ENCODE results near the gene CNTNAP5. TPM values are rescaled to one million over a fixed set of nuclear protein-coding genes. Genes with fewer than 3 reads are reported as not detected.

The CNTNAP5 gene
- not detected in 2 replicates for total RNA-seq

- H3K4me3 Mint-ChIP-seq (ENCODE audit: low read depth): no peak within 1 kb of the TSS
- H3K27ac Mint-ChIP-seq: no peak within 1 kb of the TSS
- peaks cover 3% of the 10 kb centered on the region for H3K27me3 Mint-ChIP-seq (ENCODE audit: low read depth)
- intact Hi-C loops (cut with micrococcal nuclease): no loop called here
- H3K36me3 Mint-ChIP-seq (ENCODE audit: low read depth): no peaks in the 10 kb centered on the region
- no peak for DNase-seq (ENCODE audit: low spot score)
- H3K4me1 Mint-ChIP-seq (ENCODE audit: low read depth): no peaks in the 10 kb centered on the region
- no peaks in the 10 kb centered on the region for H3K9me3 Mint-ChIP-seq
Observed at GRCh38 chr2:124025171-124025580, at the start of gene CNTNAP5. Gene CNTNAP5 (plus strand): TSS chr2:124025287. CDS start chr2:124025651, 364 bp downstream.

GRCh38 chr2:123976054-123976648, 48.9 kb upstream of the CNTNAP5 start:
- Mint-ChIP-seq H3K27me3 (ENCODE audit: low read depth) (no peaks in the 10 kb centered on the region), H3K27ac (no peak overlapping the region), H3K4me1 (ENCODE audit: low read depth) (no peaks in the 10 kb centered on the region), H3K36me3 (ENCODE audit: low read depth) (no peaks in the 10 kb centered on the region), H3K9me3 (peaks cover 23% of the 10 kb centered on the region), H3K4me3 (ENCODE audit: low read depth) (no peak overlapping the region)
- intact Hi-C loops (cut with micrococcal nuclease): no loop called here
- DNase-seq (ENCODE audit: low spot score): no peak

DNA sequence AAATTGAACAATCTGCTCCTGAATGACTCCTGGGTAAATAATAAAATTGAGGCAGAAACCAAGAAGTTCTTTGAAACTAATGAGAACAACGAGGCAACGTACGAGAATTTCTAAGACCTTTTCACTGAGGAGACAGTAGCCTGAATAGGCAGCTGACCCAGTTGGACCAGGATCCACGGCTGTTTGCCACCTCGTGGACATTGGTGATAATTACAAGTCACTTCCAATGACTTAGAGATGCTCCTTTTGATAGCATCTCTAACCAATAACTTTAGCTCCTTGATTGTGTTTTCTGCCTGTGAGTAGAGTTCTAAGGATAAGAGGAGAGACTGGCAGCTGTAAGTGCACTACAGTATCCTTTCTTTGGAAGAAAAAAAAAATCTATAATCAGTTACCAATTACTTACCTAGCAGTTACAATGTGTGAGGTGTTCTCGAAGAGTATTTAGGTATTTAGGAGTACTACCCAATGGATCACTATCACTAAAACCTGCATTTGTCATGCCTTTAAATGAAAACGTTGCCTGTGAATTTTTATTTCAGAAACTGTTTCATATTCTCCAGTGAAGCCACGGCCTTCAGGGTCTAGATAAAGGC, 31.3 kb upstream of the CNTNAP5 start:
- intact Hi-C loops (cut with micrococcal nuclease): no loop called here
- Mint-ChIP-seq H3K9me3 (peaks cover 4% of the 10 kb centered on the region), H3K4me3 (ENCODE audit: low read depth) (no peak overlapping the region), H3K27me3 (ENCODE audit: low read depth) (no peaks in the 10 kb centered on the region), H3K36me3 (ENCODE audit: low read depth) (no peaks in the 10 kb centered on the region), H3K27ac (no peak overlapping the region), H3K4me1 (ENCODE audit: low read depth) (no peaks in the 10 kb centered on the region)
- no peak for DNase-seq (ENCODE audit: low spot score)

DNA sequence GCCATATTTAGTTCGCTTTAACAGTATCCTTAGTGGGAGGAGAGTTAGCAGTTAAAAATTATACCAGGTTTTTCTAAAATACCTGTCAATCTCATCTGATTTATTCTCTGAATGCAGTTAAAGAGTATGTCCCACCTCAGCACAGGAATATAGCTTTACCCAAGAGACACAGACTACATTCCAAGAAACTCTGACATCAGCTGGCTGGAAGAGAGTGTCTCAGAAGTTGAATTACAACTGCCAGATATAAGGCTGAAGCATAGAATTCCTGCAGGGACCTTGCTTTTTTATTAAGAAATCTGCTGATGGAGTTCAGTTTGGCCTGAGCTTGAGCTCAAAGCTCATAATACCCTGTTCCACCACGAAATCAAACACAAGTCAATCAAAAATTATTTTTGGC, 25.4 kb upstream of the CNTNAP5 start:
- Mint-ChIP-seq H3K9me3 (no peaks in the 10 kb centered on the region), H3K27me3 (ENCODE audit: low read depth) (no peaks in the 10 kb centered on the region), H3K36me3 (ENCODE audit: low read depth) (no peaks in the 10 kb centered on the region), H3K4me3 (ENCODE audit: low read depth) (no peak overlapping the region), H3K27ac (no peak overlapping the region), H3K4me1 (ENCODE audit: low read depth) (no peaks in the 10 kb centered on the region)
- intact Hi-C loops (cut with micrococcal nuclease): no loop called here
- DNase-seq (ENCODE audit: low spot score): no peak

DNA sequence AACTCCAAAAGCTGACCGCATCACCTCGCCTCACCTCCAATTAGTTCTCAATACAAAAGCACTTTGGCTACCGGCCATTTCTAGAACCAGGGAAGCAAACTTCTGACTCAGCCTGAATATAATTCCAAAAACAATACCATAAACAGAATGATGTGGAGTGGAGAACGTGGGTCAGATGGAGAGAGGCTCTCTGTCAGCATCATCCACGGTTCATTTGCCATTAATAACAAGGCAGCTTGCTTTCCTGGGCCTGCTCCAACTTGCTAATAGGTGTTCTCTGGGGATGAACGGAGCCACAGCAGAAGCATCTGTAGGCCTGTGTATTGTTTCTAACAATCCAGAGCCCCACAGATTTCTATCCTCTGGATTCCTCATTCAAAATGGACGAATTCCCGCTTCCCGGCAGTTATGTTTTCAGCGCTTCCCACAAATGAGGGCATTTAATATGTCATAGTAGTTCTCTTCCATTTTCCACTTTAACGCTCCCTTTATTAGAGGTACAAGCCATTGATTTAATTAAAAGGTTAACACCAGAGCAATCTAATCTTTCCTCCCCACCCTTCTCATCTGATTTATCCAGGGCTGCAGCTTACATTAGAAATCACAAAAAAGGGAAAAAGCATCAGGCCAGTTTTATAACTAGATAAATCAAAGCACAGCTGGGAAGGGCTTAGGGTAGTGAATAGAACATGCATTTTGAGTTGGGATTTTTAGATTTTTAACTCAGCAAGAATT, 23.2 kb upstream of the CNTNAP5 start:
- no peaks in the 10 kb centered on the region for H3K4me1 Mint-ChIP-seq (ENCODE audit: low read depth)
- no peak overlapping the region for H3K4me3 Mint-ChIP-seq (ENCODE audit: low read depth)
- H3K27me3 Mint-ChIP-seq (ENCODE audit: low read depth): no peaks in the 10 kb centered on the region
- H3K9me3 Mint-ChIP-seq: no peaks in the 10 kb centered on the region
- no peak overlapping the region for H3K27ac Mint-ChIP-seq
- no peak for DNase-seq (ENCODE audit: low spot score)
- intact Hi-C loops (cut with micrococcal nuclease): no loop called here
- H3K36me3 Mint-ChIP-seq (ENCODE audit: low read depth): no peaks in the 10 kb centered on the region

DNA sequence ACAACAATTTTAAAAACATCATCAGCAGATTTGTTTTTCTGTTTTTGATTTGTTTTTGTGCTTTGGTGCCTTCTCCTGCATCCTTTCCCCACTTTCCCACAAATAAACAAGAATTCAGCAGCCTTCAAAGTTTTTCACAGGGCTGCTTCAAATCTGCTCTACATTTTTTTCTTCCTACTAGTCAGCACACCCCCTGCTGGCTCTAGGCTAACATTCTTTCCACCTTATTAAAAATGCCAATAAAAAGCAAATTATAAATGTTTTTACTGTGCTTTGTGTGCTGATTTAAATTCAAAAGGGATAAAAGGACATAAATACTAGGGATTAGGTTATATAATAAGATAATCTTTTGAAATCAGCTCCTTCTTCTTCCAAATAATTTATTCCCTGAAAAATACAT, 6.2 kb upstream of the CNTNAP5 start:
- intact Hi-C loops (cut with micrococcal nuclease): no loop called here
- no peak for DNase-seq (ENCODE audit: low spot score)

GRCh38 chr2:124024561-124025170, 421 bp upstream of the CNTNAP5 start:
- H3K4me3 Mint-ChIP-seq (ENCODE audit: low read depth): no peak overlapping the region
- H3K27me3 Mint-ChIP-seq (ENCODE audit: low read depth): peaks cover 3% of the 10 kb centered on the region
- H3K27ac Mint-ChIP-seq: no peak overlapping the region
- intact Hi-C loops (cut with micrococcal nuclease): no loop called here
- no peak for DNase-seq (ENCODE audit: low spot score)
- no peaks in the 10 kb centered on the region for H3K9me3 Mint-ChIP-seq
- H3K36me3 Mint-ChIP-seq (ENCODE audit: low read depth): no peaks in the 10 kb centered on the region
- no peaks in the 10 kb centered on the region for H3K4me1 Mint-ChIP-seq (ENCODE audit: low read depth)

More for the DNA sequence above, 6.2 kb upstream of the CNTNAP5 start:
- H3K27ac Mint-ChIP-seq: no peak overlapping the region
- H3K4me3 Mint-ChIP-seq (ENCODE audit: low read depth): no peak overlapping the region
- H3K4me1 Mint-ChIP-seq (ENCODE audit: low read depth): no peaks in the 10 kb centered on the region
- H3K36me3 Mint-ChIP-seq (ENCODE audit: low read depth): no peaks in the 10 kb centered on the region
- no peaks in the 10 kb centered on the region for H3K27me3 Mint-ChIP-seq (ENCODE audit: low read depth)
- H3K9me3 Mint-ChIP-seq: no peaks in the 10 kb centered on the region

DNA sequence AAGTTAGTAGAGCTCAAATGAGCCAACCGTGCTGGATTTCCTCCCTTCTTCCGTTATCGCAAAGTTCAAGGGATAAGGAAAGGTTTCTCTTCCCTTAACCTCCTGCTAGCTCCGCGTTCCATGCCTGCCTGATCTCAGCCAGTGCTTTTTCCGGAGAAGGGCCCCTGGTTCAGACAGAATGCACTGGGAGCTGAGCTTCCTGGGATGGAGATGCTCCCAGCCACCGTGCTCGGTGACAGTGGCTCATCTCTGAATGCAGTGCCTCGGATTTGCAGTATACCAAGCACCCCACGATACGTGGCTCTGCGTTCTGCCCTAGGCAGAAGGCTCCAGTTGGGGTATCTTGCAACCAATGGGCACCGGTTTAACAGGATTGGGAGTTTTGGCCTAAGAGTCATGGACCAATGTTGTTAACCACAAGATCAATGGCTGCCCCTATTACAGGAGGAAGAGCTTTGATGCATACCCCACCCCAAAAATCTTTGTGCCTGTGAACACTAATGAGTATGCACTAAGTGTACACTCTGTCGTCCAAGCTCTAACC, 876 bp downstream of the CNTNAP5 start:
- Mint-ChIP-seq H3K36me3 (ENCODE audit: low read depth) (no peaks in the 10 kb centered on the region), H3K27me3 (ENCODE audit: low read depth) (peaks cover 3% of the 10 kb centered on the region), H3K9me3 (no peaks in the 10 kb centered on the region), H3K4me1 (ENCODE audit: low read depth) (no peaks in the 10 kb centered on the region), H3K4me3 (ENCODE audit: low read depth) (no peak overlapping the region), H3K27ac (no peak overlapping the region)
- DNase-seq (ENCODE audit: low spot score): no peak
- intact Hi-C loops (cut with micrococcal nuclease): no loop called here

- no peak overlapping the region for H3K27ac Mint-ChIP-seq
- no peaks in the 10 kb centered on the region for H3K4me1 Mint-ChIP-seq (ENCODE audit: low read depth)
- H3K36me3 Mint-ChIP-seq (ENCODE audit: low read depth): no peaks in the 10 kb centered on the region
- no peaks in the 10 kb centered on the region for H3K9me3 Mint-ChIP-seq
- intact Hi-C loops (cut with micrococcal nuclease): no loop called here
- no peak overlapping the region for H3K4me3 Mint-ChIP-seq (ENCODE audit: low read depth)
- DNase-seq (ENCODE audit: low spot score): no peak
- peaks cover 3% of the 10 kb centered on the region for H3K27me3 Mint-ChIP-seq (ENCODE audit: low read depth)
Observed at GRCh38 chr2:124026503-124026902, 1.4 kb downstream of the CNTNAP5 start.

GRCh38 chr2:124027182-124027581, 2.1 kb downstream of the CNTNAP5 start:
- no peak overlapping the region for H3K4me3 Mint-ChIP-seq (ENCODE audit: low read depth)
- H3K4me1 Mint-ChIP-seq (ENCODE audit: low read depth): no peaks in the 10 kb centered on the region
- intact Hi-C loops (cut with micrococcal nuclease): no loop called here
- H3K36me3 Mint-ChIP-seq (ENCODE audit: low read depth): no peaks in the 10 kb centered on the region
- peaks cover 3% of the 10 kb centered on the region for H3K27me3 Mint-ChIP-seq (ENCODE audit: low read depth)
- H3K9me3 Mint-ChIP-seq: no peaks in the 10 kb centered on the region
- DNase-seq (ENCODE audit: low spot score): no peak
- H3K27ac Mint-ChIP-seq: no peak overlapping the region

DNA sequence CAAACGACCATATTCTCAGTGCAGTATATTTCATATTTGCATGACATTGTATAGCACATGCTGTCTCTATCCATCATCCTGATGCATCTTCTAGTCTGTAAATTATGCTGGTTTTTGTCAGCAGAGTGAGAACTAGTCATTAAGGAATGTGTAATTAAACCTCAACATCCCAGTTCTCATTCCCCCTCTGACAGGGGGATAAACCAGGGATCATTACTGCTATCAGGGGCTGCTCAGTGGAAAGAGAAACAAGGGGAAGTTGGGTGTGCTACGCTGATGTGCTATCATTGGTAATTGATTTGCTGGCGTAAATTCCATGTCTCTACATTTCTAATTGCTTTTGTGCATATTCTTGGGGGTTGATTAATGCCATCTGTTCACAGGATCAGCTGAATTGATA, 7.7 kb downstream of the CNTNAP5 start:
- Mint-ChIP-seq H3K36me3 (ENCODE audit: low read depth) (no peaks in the 10 kb centered on the region), H3K9me3 (no peaks in the 10 kb centered on the region), H3K27me3 (ENCODE audit: low read depth) (no peaks in the 10 kb centered on the region), H3K4me3 (ENCODE audit: low read depth) (no peak overlapping the region), H3K4me1 (ENCODE audit: low read depth) (no peaks in the 10 kb centered on the region), H3K27ac (no peak overlapping the region)
- intact Hi-C loops (cut with micrococcal nuclease): no loop called here
- no peak for DNase-seq (ENCODE audit: low spot score)

DNA sequence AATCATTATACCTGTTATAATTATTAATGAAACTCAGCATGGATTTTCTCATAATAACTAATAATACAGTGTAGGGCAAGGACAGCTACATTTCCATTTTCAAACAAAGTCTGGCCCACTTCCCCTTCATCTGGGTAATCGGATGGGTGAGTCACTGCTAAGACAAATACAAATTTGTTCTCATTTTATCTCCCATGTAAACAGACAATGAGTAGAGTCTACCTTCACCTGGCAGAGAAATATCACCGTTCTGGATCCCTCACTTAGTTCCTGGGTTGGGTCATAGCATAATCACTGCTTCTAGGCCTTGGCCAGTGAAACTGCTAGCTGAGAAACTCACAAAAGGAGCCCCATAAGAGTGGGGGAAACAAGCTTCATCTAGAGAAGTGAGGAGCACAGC, 9.2 kb downstream of the CNTNAP5 start:
- no peak for DNase-seq (ENCODE audit: low spot score)
- intact Hi-C loops (cut with micrococcal nuclease): no loop called here
- no peaks in the 10 kb centered on the region for H3K9me3 Mint-ChIP-seq
- H3K27ac Mint-ChIP-seq: no peak overlapping the region
- H3K36me3 Mint-ChIP-seq (ENCODE audit: low read depth): no peaks in the 10 kb centered on the region
- no peaks in the 10 kb centered on the region for H3K4me1 Mint-ChIP-seq (ENCODE audit: low read depth)
- H3K27me3 Mint-ChIP-seq (ENCODE audit: low read depth): no peaks in the 10 kb centered on the region
- H3K4me3 Mint-ChIP-seq (ENCODE audit: low read depth): no peak overlapping the region

- intact Hi-C loops (cut with micrococcal nuclease): no loop called here
- Mint-ChIP-seq H3K4me1 (ENCODE audit: low read depth) (no peaks in the 10 kb centered on the region), H3K4me3 (ENCODE audit: low read depth) (no peak overlapping the region)
Observed at GRCh38 chr2:124035001-124035400, 9.9 kb downstream of the CNTNAP5 start.

More at GRCh38 chr2:124035001-124035400, 9.9 kb downstream of the CNTNAP5 start:
- Mint-ChIP-seq H3K9me3 (no peaks in the 10 kb centered on the region), H3K27ac (no peak overlapping the region), H3K36me3 (ENCODE audit: low read depth) (no peaks in the 10 kb centered on the region), H3K27me3 (ENCODE audit: low read depth) (no peaks in the 10 kb centered on the region)
- no peak for DNase-seq (ENCODE audit: low spot score)
